ENCODE data around the gene FAM209A.
"Not testable (repeated sequence)": the region's sequence is repeated elsewhere in the genome, so short reads cannot be mapped to it uniquely, and the experiment has no call there.

DNA sequence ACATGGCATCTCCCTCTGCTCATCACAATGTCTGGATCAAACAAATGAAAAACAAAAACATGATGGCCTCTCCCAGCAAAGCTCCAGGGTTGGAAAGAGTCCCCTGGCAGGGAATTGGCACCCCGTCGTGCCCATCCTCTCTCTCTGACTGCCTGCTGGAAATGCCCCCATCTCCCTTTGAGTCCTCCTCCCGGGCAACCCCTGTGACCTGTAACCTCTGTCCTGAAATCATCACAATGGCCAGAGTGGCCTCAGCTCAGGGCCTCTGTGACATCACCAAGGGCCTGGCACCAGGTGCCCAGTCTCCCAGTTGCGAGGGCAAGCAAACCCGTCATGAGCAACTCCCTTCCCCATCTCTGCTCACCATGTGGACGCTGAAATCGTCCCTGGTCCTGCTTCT is at the start of gene FAM209A:
- TF ChIP-seq, protein P1, sequence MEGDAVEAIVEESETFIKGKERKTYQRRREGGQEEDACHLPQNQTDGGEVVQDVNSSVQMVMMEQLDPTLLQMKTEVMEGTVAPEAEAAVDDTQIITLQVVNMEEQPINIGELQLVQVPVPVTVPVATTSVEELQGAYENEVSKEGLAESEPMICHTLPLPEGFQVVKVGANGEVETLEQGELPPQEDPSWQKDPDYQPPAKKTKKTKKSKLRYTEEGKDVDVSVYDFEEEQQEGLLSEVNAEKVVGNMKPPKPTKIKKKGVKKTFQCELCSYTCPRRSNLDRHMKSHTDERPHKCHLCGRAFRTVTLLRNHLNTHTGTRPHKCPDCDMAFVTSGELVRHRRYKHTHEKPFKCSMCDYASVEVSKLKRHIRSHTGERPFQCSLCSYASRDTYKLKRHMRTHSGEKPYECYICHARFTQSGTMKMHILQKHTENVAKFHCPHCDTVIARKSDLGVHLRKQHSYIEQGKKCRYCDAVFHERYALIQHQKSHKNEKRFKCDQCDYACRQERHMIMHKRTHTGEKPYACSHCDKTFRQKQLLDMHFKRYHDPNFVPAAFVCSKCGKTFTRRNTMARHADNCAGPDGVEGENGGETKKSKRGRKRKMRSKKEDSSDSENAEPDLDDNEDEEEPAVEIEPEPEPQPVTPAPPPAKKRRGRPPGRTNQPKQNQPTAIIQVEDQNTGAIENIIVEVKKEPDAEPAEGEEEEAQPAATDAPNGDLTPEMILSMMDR (conservative IDR thresholded peaks at IDR 0.05; ENCODE audit: low read depth, low read length) = not testable (repeated sequence)
- TF ChIP-seq EZH2 (IDR thresholded peaks at IDR 0.05; ENCODE audit: borderline replicate concordance, low read depth, low read length, poor library complexity, severe bottlenecking) = not testable (repeated sequence)
